Spleen (tissue), 11 donors: ENCODE results near the gene CYP20A1. TPM values are rescaled to one million over a fixed set of nuclear protein-coding genes. Genes with fewer than 3 reads are reported as not detected.
"Not testable (repeated sequence)": the region's sequence is repeated elsewhere in the genome, so short reads cannot be mapped to it uniquely, and the experiment has no call there.

ENCODE experiments used
- DNase-seq: peaks from one replicate; pipeline ENCODE4 v3.0.0-alpha.2; 2020
- H3K27ac ChIP-seq, 8 donors: fragments of 200-600 bp; sonication (generic) in 7 of 8; 1 replicate in 4 of 8; 2 replicates in 4 of 8; pipeline versions ENCODE4 v1.5.0 to v1.8.0; 2016 to 2021; ENCODE audit warnings: inconsistent platforms in 4 of 8, mild to moderate bottlenecking in 4 of 8, moderate library complexity in 1 of 8
- H3K27me3 ChIP-seq, 7 donors: fragments of 200-600 bp; sonication (generic) in 6 of 7; replicated peaks in 1 of 7; 1 replicate in 4 of 7; 2 replicates in 3 of 7; pipeline versions ENCODE4 v1.5.0 to v1.8.0; 2016 to 2021; ENCODE audit warnings: inconsistent platforms in 3 of 7, mild to moderate bottlenecking in 1 of 7
- H3K36me3 ChIP-seq, 6 donors: fragments of 200-600 bp; sonication (generic) in 5 of 6; 1 replicate in 4 of 6; 2 replicates in 2 of 6; pipeline versions ENCODE4 v1.5.0 to v1.8.0; 2016 to 2021; ENCODE audit warnings: inconsistent platforms in 2 of 6
- H3K4me1 ChIP-seq, 6 donors: fragments of 200-600 bp; sonication (generic) in 5 of 6; 1 replicate in 3 of 6; 2 replicates in 3 of 6; pipeline versions ENCODE4 v1.5.0 to v1.8.0; 2016 to 2021; ENCODE audit warnings: inconsistent platforms in 3 of 6
- H3K4me3 ChIP-seq, 8 donors: fragments of 200-600 bp; sonication (generic) in 7 of 8; 1 replicate in 4 of 8; 2 replicates in 4 of 8; pipeline versions ENCODE4 v1.5.0 to v1.8.0; 2016 to 2021; ENCODE audit warnings: inconsistent platforms in 4 of 8, mild to moderate bottlenecking in 4 of 8, moderate library complexity in 2 of 8
- H3K9me3 ChIP-seq, 8 donors: fragments of 200-600 bp; sonication (generic) in 7 of 8; 1 replicate in 4 of 8; 2 replicates in 4 of 8; pipeline versions ENCODE4 v1.5.0 to v1.8.0; 2016 to 2021; ENCODE audit warnings: inconsistent platforms in 4 of 8
- POLR2A ChIP-seq, 3 donors: fragments of 450-650 bp; IDR thresholded peaks; one replicate each; pipeline ENCODE4 v1.5.1; 2017; ENCODE audit warnings: antibody characterized with exemption in 3 of 3, mild to moderate bottlenecking in 1 of 3
- POLR2AphosphoS5 ChIP-seq, 3 donors: sonication (generic); formaldehyde crosslinking; IDR thresholded peaks; one replicate each; pipeline ENCODE4 v1.5.1; 2017; ENCODE audit warnings: antibody characterized with exemption in 3 of 3
- WGBS, 5 donors: extraction: QIAGEN DNeasy Blood & Tissue Kit in 3 of 5; methylation state at CpG; one replicate each; pipeline versions ENCODE4 v1.1.5 to v1.1.7; 2013 to 2018; 5-methylcytosine and 5-hydroxymethylcytosine counted together
- intact Hi-C: fragments of 100-400 bp; cut with DNase I; formaldehyde crosslinking; loops from one replicate; pipeline ENCODE4 v1.15.0; 2023; ENCODE audit warnings: low total_unique reads
- polyA plus RNA-seq, 3 donors: library from polyadenylated mRNA; stranded (reverse); fragments of 200-250 nt; gene quantifications; one replicate each; pipeline ENCODE4 v1.2.1, GENCODE V29; 2013
- total RNA-seq, 7 donors: library from RNA; depleted of rRNA in 3 of 7; stranded (reverse); fragments of >200 nt in 3 of 7; fragmentation: NEBNext Ultra II Directional in 4 of 7; extraction: Animal tissue kit (Norgen Biotek cat#: 25700) in 4 of 7; gene quantifications; one replicate each; pipeline versions ENCODE4 v1.1.0 to v1.2.1, GENCODE V29; 2016 to 2021
- TF ChIP-seq, protein P1 (sequence below), 11 experiments: fragments of 200-600 bp in 7 of 11; fragments of 450-650 bp in 4 of 11; sonication (generic) in 4 of 11; IDR thresholded peaks in 8 of 11; conservative IDR thresholded peaks in 3 of 11; 1 replicate in 7 of 11; 2 replicates in 4 of 11; pipeline versions ENCODE4 v1.4.0 to v1.8.0; 2016 to 2021; ENCODE audit warnings: antibody characterized with exemption in 11 of 11, inconsistent platforms in 4 of 11, mild to moderate bottlenecking in 1 of 11
- donor health status: healthy with polysubstance abuse.
- donor health status: DM: no; HTN: no; CAD: no; lungs with moderate emphysema.
- donor health status: DM: no; HTN: no; CAD: no.
- donor health status: Bipolar disorder and iron deficiency.
- donor health status: healthy.
- donor health status: DM: no; HTN: no; CAD: no.
- donor health status: DM: yes; HTN: yes; CAD: no.

Gene CYP20A1
- total and polyA plus RNA-seq, 10 donors: 6.5 to 32.2 (median 26.7) TPM

DNA sequence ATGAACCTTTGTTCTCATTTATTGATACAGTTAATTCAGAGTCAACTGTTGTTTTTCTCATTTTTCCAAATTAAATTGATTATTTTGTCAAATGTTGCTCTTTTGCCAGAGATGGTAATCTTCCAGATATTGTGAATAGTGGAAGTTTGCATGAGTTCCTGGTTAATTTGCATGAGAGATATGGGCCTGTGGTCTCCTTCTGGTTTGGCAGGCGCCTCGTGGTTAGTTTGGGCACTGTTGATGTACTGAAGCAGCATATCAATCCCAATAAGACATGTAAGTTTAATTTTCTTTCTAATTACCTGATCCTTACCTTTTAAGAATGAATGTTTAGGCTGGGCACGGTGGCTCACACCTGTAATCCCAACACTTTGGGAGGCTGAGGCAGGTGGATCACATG, 7.8 kb downstream of the CYP20A1 start:
- H3K27me3 ChIP-seq: no peaks in the 10 kb centered on the region
- no peaks in the 10 kb centered on the region for H3K9me3 ChIP-seq
- H3K4me1 ChIP-seq: peaks cover 0 to 34% (median 2%) of the 10 kb centered on the region in 6 donors
- TF ChIP-seq, protein P1, sequence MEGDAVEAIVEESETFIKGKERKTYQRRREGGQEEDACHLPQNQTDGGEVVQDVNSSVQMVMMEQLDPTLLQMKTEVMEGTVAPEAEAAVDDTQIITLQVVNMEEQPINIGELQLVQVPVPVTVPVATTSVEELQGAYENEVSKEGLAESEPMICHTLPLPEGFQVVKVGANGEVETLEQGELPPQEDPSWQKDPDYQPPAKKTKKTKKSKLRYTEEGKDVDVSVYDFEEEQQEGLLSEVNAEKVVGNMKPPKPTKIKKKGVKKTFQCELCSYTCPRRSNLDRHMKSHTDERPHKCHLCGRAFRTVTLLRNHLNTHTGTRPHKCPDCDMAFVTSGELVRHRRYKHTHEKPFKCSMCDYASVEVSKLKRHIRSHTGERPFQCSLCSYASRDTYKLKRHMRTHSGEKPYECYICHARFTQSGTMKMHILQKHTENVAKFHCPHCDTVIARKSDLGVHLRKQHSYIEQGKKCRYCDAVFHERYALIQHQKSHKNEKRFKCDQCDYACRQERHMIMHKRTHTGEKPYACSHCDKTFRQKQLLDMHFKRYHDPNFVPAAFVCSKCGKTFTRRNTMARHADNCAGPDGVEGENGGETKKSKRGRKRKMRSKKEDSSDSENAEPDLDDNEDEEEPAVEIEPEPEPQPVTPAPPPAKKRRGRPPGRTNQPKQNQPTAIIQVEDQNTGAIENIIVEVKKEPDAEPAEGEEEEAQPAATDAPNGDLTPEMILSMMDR (IDR thresholded peaks at IDR 0.05 in 8 of 11, conservative IDR thresholded peaks at IDR 0.05 in 3 of 11): no peak
- TF ChIP-seq POLR2A (IDR thresholded peaks at IDR 0.05) (no peak), POLR2AphosphoS5 (IDR thresholded peaks at IDR 0.05) (no peak)
- DNase-seq: no peak
- no peak overlapping the region for H3K27ac ChIP-seq
- no peak overlapping the region for H3K4me3 ChIP-seq
- intact Hi-C loops: no loop called here
- 85 to 97% (median 92%) methylated on average over 3 of the region's 3 CpGs for WGBS, 5 donors
- H3K36me3 ChIP-seq: peaks cover 0 to 96% (median 56%) of the 10 kb centered on the region in 6 donors

DNA sequence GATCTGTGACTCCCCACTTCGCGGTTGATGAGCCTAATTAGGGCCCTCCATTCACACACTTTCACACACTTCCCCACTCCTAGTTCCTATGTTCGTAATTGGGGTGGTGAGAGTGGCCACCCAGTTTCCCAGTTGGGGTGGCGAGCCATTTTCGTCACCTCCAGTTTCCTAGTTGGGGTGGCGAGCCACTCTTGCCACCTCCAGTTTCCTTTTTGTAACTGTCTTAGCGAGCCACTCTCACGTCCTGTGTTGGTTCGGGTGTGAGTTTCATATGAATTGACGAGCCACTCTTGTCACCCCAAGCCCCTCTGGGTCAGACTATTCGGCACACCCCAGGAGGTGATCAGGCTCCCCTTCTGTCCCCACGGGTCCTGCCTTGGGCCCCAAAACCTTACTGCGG, 14.0 kb downstream of the CYP20A1 start:
- no peak for TF ChIP-seq POLR2A (IDR thresholded peaks at IDR 0.05)
- TF ChIP-seq, protein P1 (IDR thresholded peaks at IDR 0.05 in 8 of 11, conservative IDR thresholded peaks at IDR 0.05 in 3 of 11): no peak
- TF ChIP-seq POLR2AphosphoS5 (IDR thresholded peaks at IDR 0.05): no peak
- peaks cover 0 to 11% (median 4%) of the 10 kb centered on the region in 8 donors for H3K9me3 ChIP-seq
- no peak overlapping the region for H3K27ac ChIP-seq
- intact Hi-C loops: no loop called here
- no peaks in the 10 kb centered on the region for H3K4me1 ChIP-seq
- H3K4me3 ChIP-seq: no peak overlapping the region
- WGBS, 5 donors: 74 to 93% (median 84%) methylated on average over 13 of the region's 13 CpGs
- H3K27me3 ChIP-seq: no peaks in the 10 kb centered on the region
- H3K36me3 ChIP-seq: peaks cover 0 to 100% (median 72%) of the 10 kb centered on the region in 6 donors
- DNase-seq: no peak

DNA sequence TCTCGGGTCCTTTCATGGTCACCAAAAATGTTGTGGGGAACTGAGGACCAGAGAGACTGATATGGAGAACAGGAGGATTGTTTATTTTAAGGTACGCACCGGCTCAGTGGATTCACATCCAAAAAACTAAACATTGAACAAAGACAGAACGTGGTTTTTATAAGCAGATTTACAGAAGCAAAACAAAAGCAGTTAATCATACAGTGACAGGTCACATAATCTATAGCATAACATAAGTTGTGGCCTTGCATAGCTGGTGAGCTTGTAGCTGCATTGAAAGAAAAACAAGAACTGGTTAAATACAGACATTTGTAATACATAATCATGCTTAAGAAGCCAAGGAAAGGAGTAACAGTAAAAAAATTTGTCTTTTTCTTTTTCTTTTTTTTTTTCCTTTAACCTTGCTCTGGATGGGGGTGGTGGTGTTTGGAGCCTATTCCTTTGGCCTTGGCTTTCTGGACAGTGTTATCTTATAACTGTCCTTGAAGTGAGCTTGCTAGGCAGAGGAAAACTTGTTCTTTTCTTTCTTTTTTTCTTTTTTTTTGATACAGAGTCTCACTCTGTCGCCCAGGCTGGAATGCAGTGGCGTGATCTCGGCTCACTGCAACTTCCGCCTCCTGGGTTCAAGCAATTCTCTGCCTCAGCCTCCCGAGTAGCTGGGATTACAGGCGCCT, 14.7 kb downstream of the CYP20A1 start:
- not testable (repeated sequence) for H3K4me1 ChIP-seq, H3K27ac ChIP-seq
- H3K36me3 ChIP-seq: peaks cover 0 to 100% (median 70%) of the 10 kb centered on the region in 6 donors

DNA sequence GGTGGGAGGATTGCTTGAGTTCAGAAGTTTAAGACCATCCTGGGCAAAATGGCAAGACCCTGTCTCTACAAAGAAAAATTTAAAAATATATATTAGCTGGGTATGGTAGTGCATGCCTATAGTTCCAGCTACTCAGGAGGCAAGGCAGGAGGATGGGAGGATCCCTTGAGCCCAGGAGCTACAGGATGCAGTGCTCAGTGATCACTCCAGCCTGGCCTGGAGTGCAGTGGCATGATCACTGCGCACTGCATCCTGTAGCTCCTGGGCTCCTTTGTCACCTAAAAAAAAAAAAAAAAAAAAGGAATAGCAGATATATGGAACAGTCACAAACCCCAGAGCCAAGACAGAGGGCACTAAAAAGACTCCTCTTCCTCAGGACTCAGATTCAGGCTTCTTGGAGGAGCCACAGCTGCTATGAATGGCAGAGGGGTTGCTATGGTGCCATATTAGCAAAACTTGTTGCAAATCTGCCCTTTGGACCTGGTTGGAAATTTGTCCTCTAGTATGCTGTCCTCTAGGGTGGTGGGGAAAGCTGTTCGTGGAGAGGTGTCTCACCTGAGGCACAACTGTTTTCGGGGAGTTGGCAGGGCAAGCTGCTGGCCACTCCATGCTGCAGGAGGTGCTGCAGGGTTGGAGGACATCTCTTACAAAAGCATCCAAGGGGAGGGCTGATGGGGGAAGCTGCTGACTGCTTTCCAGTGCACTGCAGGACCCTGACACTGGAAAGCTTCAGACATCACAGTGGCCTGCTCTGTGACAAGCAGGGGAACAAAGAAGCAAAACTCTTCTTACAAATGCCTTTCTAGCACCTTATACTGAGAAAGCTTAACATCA, 22.7 kb downstream of the CYP20A1 start:
- H3K9me3 ChIP-seq: no peaks in the 10 kb centered on the region
- no peak for DNase-seq
- H3K27me3 ChIP-seq: no peaks in the 10 kb centered on the region
- intact Hi-C loops: no loop called here
- H3K4me3 ChIP-seq: no peak overlapping the region
- TF ChIP-seq POLR2A (IDR thresholded peaks at IDR 0.05) (no peak), POLR2AphosphoS5 (IDR thresholded peaks at IDR 0.05) (no peak)
- TF ChIP-seq, protein P1 (IDR thresholded peaks at IDR 0.05 in 8 of 11, conservative IDR thresholded peaks at IDR 0.05 in 3 of 11): no peak
- no peaks in the 10 kb centered on the region for H3K4me1 ChIP-seq
- H3K36me3 ChIP-seq: peaks cover 0 to 100% (median 58%) of the 10 kb centered on the region in 6 donors
- no peak overlapping the region for H3K27ac ChIP-seq
- WGBS, 5 donors: 93 to 97% (median 96%) methylated on average over 3 of the region's 3 CpGs

More for the DNA sequence above, 14.7 kb downstream of the CYP20A1 start:
- WGBS, 5 donors: 75 to 85% (median 78%) methylated on average over 10 of the region's 10 CpGs
- peaks cover 0 to 11% (median 4%) of the 10 kb centered on the region in 8 donors for H3K9me3 ChIP-seq
- DNase-seq, H3K27me3 ChIP-seq, intact Hi-C loops, H3K4me3 ChIP-seq: not testable (repeated sequence)
